Right lobe of liver (tissue), 4 donors: ENCODE measurements around the gene IGSF6.

Experiments used
- POLR2A ChIP-seq: fragments of 450-650 bp; IDR thresholded peaks from one replicate; pipeline ENCODE4 v1.6.1; 2017; ENCODE audit warnings: antibody characterized with exemption, mild to moderate bottlenecking
- TF ChIP-seq, protein P1 (sequence below), 4 donors: fragments of 200-600 bp in 3 of 4; fragments of 450-650 bp in 1 of 4; IDR thresholded peaks; one replicate each; pipeline versions ENCODE4 v1.5.1 to v1.8.0; 2016 to 2022; ENCODE audit warnings: antibody characterized with exemption in 4 of 4, mild to moderate bottlenecking in 2 of 4
- donor health status: DM: no; HTN: no; CAD: no.
- donor health status: DM: no; HTN: no; CAD: no.
- donor health status: DM: no; HTN: yes; CAD: no.

DNA sequence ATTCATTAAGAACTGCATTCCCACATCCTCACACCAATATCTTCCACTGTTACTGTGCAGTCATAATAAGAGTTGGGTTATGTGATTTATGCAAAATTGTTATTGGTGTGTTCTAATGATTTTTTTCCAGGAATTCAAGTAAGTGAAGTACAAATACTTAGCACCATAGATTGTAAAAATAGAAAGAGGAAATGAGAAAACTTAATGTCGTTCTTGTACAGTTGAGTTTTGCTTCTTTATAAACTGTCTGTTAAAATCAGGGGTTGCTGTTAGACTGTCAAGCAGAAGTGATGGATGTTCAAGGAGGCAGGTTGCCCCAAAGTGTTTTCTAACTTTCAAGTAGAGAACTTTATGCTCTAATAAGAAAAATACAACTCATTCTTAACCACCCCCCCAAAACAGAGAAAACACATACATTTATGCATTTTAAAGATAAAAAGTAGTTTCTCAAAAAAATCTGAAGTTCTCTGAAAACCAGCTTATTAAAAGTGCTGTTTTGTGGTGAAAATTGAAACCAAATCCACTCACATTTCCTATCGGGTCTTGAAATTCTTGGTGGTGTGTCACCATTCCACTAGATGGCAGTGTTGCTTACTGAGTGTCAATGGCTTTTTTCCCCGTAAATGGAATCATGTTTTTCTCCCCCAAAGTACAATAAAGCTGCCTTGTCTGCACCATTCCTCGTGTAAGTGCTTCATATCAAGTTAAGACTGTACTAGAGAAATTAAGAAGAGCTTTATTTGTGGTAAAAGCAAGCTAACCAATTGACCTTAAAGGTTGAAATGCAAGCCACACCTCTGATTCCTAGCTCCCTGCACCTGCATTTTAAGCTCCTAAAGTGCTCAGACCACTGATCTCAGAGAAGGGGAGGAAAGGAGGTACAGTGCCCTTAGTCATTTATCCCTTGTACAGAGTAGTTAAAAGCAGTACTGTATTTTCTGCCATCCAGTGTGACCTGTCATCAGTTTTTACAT is 4.7 kb upstream of the IGSF6 start:
- no peak for TF ChIP-seq POLR2A
- TF ChIP-seq, protein P1, sequence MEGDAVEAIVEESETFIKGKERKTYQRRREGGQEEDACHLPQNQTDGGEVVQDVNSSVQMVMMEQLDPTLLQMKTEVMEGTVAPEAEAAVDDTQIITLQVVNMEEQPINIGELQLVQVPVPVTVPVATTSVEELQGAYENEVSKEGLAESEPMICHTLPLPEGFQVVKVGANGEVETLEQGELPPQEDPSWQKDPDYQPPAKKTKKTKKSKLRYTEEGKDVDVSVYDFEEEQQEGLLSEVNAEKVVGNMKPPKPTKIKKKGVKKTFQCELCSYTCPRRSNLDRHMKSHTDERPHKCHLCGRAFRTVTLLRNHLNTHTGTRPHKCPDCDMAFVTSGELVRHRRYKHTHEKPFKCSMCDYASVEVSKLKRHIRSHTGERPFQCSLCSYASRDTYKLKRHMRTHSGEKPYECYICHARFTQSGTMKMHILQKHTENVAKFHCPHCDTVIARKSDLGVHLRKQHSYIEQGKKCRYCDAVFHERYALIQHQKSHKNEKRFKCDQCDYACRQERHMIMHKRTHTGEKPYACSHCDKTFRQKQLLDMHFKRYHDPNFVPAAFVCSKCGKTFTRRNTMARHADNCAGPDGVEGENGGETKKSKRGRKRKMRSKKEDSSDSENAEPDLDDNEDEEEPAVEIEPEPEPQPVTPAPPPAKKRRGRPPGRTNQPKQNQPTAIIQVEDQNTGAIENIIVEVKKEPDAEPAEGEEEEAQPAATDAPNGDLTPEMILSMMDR (IDR thresholded peaks at IDR 0.05): peak; percentile 66 to 91 (median 88)
